ENCODE data around the gene SLC38A2. TPM values are rescaled to one million over a fixed set of nuclear protein-coding genes. Genes with fewer than 3 reads are reported as not detected.
A peak's percentile ranks its signal among the peaks of the same experiment; 100 is the strongest.

Gene SLC38A2
- total and polyA plus RNA-seq, 2 of the 4 experiments (the other 2 are of a cell fraction): 313 to 881 TPM

- no peak overlapping the region for H3K23ac ChIP-seq (ENCODE audit: low read depth, low read length)
- no peaks in the 10 kb centered on the region for H3K9me3 ChIP-seq (ENCODE audit: control insufficient read depth, insufficient read depth, low read length)
- H3K4me3 ChIP-seq (ENCODE audit: insufficient read depth, low read depth, low read length): no peak overlapping the region
- POLR2A ChIA-PET (ENCODE audit: unreplicated experiment): no interaction called here
- H2BK15ac ChIP-seq (ENCODE audit: low read depth, low read length): peak overlapping the region; percentile 22; the same call in 1 of the 3 replicates
- no peak overlapping the region for H3K18ac ChIP-seq (ENCODE audit: low read depth, low read length)
- H3K79me1 ChIP-seq (ENCODE audit: low read depth in 1 of 2, low read length in 2 of 2): no peaks in the 10 kb centered on the region
- CTCF ChIA-PET: no interaction called here
- no peak overlapping the region for H3K4me2 ChIP-seq (ENCODE audit: low read depth, low read length)
- no peak overlapping the region for H4K5ac ChIP-seq (ENCODE audit: low read depth, low read length)
- no peaks in the 10 kb centered on the region for H3K36me3 ChIP-seq (ENCODE audit: control insufficient read depth, insufficient read depth, low read length)
- no peak overlapping the region for H3K56ac ChIP-seq (ENCODE audit: extremely low read depth, insufficient read depth, low read length)
- no peak overlapping the region for H3K14ac ChIP-seq (replicated peaks; ENCODE audit: low read depth, low read length)
- H2AFZ ChIP-seq (replicated peaks; ENCODE audit: low read length, poor library complexity): no peak overlapping the region
- no peak for DNase-seq
- H3K9me1 ChIP-seq (ENCODE audit: insufficient read depth, low read length): no peaks in the 10 kb centered on the region
- H3K4ac ChIP-seq (ENCODE audit: low read depth, low read length): no peak overlapping the region
- no peak overlapping the region for H3K9ac ChIP-seq (ENCODE audit: low read depth, low read length)
- H2AK5ac ChIP-seq (ENCODE audit: low read depth, low read length): peak overlapping the region; percentile 43; the same call in 1 of the 2 replicates
- no peak overlapping the region for H3K27ac ChIP-seq (ENCODE audit: insufficient read depth, low read length)
- peaks cover 3% of the 10 kb centered on the region for H3K4me1 ChIP-seq (ENCODE audit: control insufficient read depth, insufficient read depth, low read length)
- TF ChIP-seq CHD1 (IDR thresholded peaks at IDR 0.05; ENCODE audit: low read depth, low read length) (no peak), POLR2A (IDR thresholded peaks at IDR 0.05; ENCODE audit: low read depth, low read length) (no peak), MAZ (IDR thresholded peaks at IDR 0.05; ENCODE audit: borderline replicate concordance, low read depth, low read length) (no peak), SMC3 (IDR thresholded peaks at IDR 0.05; ENCODE audit: low read depth, low read length) (no peak), NFE2L2 (IDR thresholded peaks at IDR 0.05; ENCODE audit: low read depth, low read length) (no peak), MXI1 (IDR thresholded peaks at IDR 0.05; ENCODE audit: borderline replicate concordance, low read depth, low read length) (no peak), ELK1 (IDR thresholded peaks at IDR 0.05; ENCODE audit: borderline replicate concordance, low read depth, low read length) (no peak), MAFK (IDR thresholded peaks at IDR 0.05; ENCODE audit: low read depth, low read length) (no peak), BHLHE40 (IDR thresholded peaks at IDR 0.05; ENCODE audit: low read depth, low read length) (no peak), RFX5 (IDR thresholded peaks at IDR 0.05; ENCODE audit: low read depth, low read length) (no peak), RCOR1 (IDR thresholded peaks at IDR 0.05; ENCODE audit: insufficient replicate concordance, low read length) (no peak), RAD21 (IDR thresholded peaks at IDR 0.05; ENCODE audit: low read length) (no peak), CEBPB (IDR thresholded peaks at IDR 0.05; ENCODE audit: low read depth, low read length) (no peak), FOS (IDR thresholded peaks at IDR 0.05; ENCODE audit: low read depth, low read length) (no peak)
- TF ChIP-seq, protein P1, sequence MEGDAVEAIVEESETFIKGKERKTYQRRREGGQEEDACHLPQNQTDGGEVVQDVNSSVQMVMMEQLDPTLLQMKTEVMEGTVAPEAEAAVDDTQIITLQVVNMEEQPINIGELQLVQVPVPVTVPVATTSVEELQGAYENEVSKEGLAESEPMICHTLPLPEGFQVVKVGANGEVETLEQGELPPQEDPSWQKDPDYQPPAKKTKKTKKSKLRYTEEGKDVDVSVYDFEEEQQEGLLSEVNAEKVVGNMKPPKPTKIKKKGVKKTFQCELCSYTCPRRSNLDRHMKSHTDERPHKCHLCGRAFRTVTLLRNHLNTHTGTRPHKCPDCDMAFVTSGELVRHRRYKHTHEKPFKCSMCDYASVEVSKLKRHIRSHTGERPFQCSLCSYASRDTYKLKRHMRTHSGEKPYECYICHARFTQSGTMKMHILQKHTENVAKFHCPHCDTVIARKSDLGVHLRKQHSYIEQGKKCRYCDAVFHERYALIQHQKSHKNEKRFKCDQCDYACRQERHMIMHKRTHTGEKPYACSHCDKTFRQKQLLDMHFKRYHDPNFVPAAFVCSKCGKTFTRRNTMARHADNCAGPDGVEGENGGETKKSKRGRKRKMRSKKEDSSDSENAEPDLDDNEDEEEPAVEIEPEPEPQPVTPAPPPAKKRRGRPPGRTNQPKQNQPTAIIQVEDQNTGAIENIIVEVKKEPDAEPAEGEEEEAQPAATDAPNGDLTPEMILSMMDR (conservative IDR thresholded peaks at IDR 0.05; ENCODE audit: low read depth, low read length): no peak
- TF ChIP-seq, protein P2, sequence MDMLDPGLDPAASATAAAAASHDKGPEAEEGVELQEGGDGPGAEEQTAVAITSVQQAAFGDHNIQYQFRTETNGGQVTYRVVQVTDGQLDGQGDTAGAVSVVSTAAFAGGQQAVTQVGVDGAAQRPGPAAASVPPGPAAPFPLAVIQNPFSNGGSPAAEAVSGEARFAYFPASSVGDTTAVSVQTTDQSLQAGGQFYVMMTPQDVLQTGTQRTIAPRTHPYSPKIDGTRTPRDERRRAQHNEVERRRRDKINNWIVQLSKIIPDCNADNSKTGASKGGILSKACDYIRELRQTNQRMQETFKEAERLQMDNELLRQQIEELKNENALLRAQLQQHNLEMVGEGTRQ (IDR thresholded peaks at IDR 0.05; ENCODE audit: low read depth, low read length): no peak
- BruUV-seq (replicated peaks): no TSS peak
- WGBS, 2 experiments (ENCODE audit: extremely low coverage in 2 of 2, insufficient read length in 1 of 2): no CpG with 5 or more reads among the region's 4 CpGs
- H4K20me1 ChIP-seq (ENCODE audit: insufficient read depth, low read length): no peaks in the 10 kb centered on the region
- no peak overlapping the region for H2BK20ac ChIP-seq (ENCODE audit: low read depth, low read length)
- H2BK120ac ChIP-seq (ENCODE audit: low read depth, low read length): no peak overlapping the region
- ATAC-seq (ENCODE audit: low read depth): no peak
- intact Hi-C loops (cut with micrococcal nuclease): no loop called here
- H4K91ac ChIP-seq (ENCODE audit: insufficient read depth, low read depth, low read length): no peak overlapping the region
- dilution Hi-C loops (cut with HindIII; ENCODE audit: low sequenced_read_pairs, unreplicated experiment): no loop called here
- H4K8ac ChIP-seq (ENCODE audit: low read depth in 2 of 2, low read length in 2 of 2): no peak overlapping the region
- no peak overlapping the region for H2AK9ac ChIP-seq (replicated peaks; ENCODE audit: low read depth, low read length, poor library complexity)
- no peak overlapping the region for H2BK5ac ChIP-seq (ENCODE audit: low read depth, low read length, poor library complexity, severe bottlenecking)
- H3K27me3 ChIP-seq (ENCODE audit: control insufficient read depth, insufficient read depth, low read length): no peaks in the 10 kb centered on the region
- in situ Hi-C loops (cut with MboI; ENCODE audit: low sequenced_read_pairs): no loop called here
These were observed 40.3 kb upstream of the SLC38A2 start for GRCh38 chr12:46412857-46413256.

Data from IMR-90 (cell line).